Measurements from ENCODE around the gene LIME1.

DNA sequence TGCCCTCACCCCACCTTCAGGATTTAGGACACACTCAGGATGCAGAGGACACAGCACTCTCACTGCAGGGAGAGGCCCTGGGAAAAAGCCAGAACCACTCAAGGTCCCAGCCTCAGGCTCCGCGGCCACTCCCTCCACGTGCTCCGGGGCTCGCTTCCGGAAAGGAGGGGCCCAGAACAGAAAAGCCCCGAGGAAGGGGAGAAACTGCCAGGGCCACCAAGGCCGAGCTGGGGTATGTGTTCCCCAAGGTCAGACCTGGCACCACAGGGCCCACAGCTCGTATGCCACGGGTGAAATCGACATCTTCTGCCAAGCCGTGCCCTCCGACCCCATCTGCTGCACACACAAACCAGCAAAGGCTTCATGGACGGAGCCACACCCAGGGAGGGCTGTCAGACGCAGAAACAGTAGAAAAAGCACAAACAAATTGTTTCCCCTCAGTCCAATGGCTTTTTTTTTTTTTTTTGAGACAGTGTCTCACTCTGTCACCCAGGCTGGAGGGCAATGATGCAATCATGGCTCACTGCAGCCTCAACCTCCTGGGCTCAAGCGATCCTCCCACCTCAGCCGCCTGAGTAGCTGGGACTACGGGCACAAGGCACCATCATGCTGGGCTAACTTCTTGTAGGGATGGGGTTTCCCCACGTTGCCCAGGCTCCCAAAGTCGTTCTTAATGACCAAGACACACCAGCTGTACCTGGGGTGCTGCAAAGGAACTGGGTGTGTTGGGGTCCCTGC is 36.5 kb downstream of the LIME1 start:
- TF ChIP-seq, protein P1, sequence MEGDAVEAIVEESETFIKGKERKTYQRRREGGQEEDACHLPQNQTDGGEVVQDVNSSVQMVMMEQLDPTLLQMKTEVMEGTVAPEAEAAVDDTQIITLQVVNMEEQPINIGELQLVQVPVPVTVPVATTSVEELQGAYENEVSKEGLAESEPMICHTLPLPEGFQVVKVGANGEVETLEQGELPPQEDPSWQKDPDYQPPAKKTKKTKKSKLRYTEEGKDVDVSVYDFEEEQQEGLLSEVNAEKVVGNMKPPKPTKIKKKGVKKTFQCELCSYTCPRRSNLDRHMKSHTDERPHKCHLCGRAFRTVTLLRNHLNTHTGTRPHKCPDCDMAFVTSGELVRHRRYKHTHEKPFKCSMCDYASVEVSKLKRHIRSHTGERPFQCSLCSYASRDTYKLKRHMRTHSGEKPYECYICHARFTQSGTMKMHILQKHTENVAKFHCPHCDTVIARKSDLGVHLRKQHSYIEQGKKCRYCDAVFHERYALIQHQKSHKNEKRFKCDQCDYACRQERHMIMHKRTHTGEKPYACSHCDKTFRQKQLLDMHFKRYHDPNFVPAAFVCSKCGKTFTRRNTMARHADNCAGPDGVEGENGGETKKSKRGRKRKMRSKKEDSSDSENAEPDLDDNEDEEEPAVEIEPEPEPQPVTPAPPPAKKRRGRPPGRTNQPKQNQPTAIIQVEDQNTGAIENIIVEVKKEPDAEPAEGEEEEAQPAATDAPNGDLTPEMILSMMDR (IDR thresholded peaks at IDR 0.05): no peak
- TF ChIP-seq POLR2A (IDR thresholded peaks at IDR 0.05): no peak

All from vagina (tissue), 2 donors.